NCI-H2081 treated with DMSO at 0.1 percent for 48 hours (cell line): ENCODE measurements around the gene DMKN.
"Not testable (repeated sequence)": the region's sequence is repeated elsewhere in the genome, so short reads cannot be mapped to it uniquely, and the experiment has no call there.

Experiments
- DNase-seq: peaks from one replicate; lab custom pipeline; 2025; lab: John Stamatoyannopoulos, UW

The DMKN gene

GRCh38 chr19:35462476-35462953 is 50.9 kb downstream of the DMKN start:
- DNase-seq, result no peak

DNA sequence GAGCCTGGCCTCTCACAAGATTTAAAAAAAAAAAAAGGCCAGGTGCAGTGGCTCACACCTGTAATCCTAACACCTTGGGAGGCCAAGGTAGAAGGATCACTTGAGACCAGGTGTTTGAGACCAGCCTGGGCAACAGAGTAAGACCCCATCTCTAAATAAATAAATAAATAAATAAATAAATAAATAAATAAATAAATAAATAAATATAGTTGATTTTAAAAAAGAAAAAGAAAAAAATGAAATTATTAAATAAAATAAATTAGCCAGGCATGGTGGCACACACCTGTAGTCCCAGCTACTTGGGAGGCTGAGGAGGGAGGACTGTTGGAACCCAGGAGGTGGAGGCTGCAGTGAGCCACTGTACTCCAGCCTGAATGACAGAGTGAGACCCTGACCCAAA is 51.7 kb downstream of the DMKN start:
- DNase-seq, result not testable (repeated sequence)

DNA sequence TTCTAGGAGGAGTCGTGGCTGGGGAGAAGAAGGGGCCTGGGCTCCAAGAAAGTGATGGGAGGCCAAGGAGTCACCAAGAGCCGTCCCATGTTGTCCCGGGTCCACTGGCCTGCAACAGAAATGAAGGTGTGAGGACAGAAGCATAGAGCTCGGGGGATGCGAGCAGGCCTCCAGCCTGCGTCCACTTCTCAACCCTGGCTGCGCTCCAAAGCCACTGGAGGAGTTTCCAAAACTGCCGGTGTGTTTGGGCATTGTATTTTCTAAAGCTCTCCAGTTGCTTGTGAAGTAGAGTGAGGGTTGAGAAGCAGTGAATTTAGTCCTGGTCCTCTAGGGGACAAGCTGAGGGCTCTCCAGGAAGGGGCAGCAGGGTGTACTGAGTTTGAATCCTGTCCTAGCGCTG is 52.4 kb downstream of the DMKN start:
- no peak for DNase-seq

GRCh38 chr19:35460608-35461007 is 52.8 kb downstream of the DMKN start:
- DNase-seq, result no peak

- DNase-seq, result no peak
These were observed 53.9 kb downstream of the DMKN start for GRCh38 chr19:35459414-35460082.

DNA sequence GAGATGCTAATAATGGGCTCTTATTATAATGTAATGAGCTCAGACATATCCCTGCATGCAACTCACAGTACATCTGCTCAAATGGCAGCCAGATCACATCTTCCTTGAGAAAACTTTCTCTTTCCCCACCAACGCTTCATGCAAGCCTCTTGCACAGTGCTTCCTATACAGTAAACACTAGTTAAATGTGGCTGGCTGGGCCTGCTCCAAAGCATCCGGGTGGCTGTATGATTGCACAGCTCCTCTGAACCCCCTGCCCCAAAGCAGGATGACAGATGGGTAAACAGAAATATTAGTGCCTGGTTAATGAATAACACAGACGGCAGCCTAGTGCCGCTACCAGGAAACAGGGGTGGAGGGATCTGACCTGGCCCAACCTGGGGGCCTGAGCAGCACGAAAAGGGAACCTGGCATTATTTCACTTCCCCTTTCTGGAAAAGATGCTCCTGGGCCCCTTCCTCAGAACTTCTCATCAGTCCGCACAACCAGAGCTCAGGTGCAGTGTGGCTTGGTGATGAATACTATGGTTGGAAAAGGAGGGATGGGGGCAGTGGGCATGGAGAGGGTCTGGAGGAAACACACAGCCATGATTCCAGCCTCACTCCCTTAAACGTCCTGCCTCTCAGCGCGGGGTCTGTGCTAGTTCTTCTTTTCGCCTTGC is 54.6 kb downstream of the DMKN start:
- no peak for DNase-seq

- no peak for DNase-seq
These were observed 55.3 kb downstream of the DMKN start for GRCh38 chr19:35458192-35458591.

GRCh38 chr19:35457173-35457572 is 56.3 kb downstream of the DMKN start:
- DNase-seq, result no peak

DNA sequence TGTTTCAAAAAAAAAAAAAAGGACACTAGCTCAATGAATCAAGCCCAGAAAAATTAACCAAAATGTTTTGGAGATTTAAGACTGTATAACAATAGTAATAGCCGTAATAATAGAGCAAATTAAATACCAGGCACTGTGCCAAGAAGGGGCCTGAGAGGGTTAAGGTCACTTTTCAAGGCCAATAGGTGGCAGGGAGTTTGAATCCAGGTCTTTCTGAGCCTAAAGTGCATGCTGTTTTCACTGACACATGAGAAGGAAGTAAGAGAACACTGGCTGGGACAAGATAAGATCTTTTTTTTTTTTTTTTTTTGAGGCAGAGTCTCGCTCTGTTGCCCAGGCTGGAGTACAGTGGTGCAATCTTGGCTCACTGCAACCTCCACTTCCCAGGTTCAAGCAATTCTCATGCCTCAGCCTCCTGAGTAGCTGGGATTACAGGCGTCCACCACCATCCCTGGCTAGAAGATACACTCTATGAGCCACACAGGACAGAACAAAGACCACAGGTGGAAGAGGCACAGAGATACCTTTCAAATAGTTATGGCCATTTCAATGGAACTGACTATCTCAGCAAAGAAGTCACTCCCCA is 57.7 kb downstream of the DMKN start:
- DNase-seq, result no peak

GRCh38 chr19:35454663-35455062 is 58.8 kb downstream of the DMKN start:
- no peak for DNase-seq

DNA sequence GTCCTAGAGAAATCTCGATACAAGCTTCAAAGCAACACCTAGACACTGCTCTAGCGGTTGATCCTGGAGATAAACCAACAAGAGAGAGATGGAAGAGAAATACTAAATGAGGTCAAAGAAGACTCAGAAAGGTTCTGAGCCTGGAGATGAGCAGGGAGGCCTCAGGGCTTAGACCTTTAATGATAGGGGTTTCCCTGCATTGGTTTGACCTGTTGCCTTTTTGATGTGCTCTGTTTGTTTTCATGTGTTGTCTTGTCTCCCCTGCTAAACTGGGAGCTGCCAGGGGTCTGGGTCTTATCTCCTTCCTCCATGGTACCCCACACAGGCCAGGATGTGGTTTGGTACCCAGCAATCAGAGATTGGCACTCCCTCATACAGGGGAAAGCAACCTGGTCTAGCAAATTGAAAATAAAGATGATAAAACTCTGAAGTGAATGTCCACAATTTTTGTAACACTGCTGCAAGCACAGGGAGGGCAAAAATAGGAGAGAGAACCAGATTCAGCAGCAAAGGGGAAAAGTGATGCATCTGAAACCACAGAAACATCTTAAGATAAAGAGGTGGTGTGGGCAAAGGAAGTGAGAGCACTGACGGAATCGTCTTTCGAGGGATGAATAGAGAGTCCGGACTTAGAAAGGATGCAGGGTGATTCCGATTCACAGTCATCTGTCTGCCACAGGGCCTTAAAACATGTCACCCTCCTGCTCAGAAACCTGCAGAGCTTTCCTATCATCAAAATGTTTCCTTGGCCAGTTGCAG is 61.9 kb downstream of the DMKN start:
- DNase-seq, result no peak

GRCh38 chr19:35449359-35450043 is 63.9 kb downstream of the DMKN start:
- DNase-seq, result no peak

DNA sequence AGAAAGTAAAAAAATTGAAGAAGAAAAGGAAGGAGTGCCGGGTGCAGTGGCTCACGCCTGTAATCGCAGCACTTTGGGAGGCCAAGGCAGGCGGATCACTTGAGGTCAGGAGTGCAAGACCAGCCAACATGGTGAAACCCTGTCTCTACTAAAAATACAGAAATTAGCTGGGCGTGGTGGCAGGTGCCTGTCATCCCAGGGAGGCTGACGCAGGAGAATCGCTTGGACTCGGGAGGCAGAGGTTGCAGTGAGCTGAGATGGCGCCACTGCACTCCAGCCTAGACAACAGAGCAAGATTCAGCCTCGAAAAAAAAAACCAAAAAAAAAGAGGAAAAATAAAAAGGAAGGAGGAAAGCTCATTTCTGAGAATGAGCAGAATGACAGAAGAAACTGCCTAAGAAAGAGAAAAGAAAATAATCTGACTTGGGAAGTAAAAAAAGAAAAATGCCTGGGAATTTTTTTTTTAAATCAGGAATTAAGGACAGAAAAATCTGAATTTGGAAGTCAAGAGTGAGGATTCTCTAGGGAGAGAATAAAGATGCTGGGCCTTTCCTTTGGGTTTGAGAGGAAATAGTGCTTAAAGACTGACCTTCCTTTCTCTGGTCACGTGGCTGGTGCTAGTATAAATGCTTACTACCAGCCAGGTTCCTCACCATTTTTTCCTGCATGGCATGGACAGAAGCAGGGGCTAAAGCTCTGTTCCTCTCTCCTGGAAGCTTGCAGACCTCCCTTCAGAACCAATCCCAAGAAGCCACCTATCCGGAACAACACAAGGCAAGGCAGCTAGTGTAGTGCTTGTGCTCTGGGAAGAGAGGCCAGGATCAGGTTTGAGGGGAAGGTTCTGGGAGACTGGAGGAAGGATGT is 65.6 kb downstream of the DMKN start, which contains the start of gene FFAR2:
TSS of gene FFAR2 (plus strand) at position 652 of the 864 bp plus-strand sequence. CDS start 1,458 bp downstream, outside the sequence.
- no peak for DNase-seq
